OCI-LY3 (cell line): ENCODE results near the gene GPR137.

ENCODE experiments used
- H2AFZ ChIP-seq: fragments of 200-600, 300-600 bp; shearing (Covaris generic); 2 replicates; pipeline ENCODE4 v1.6.0; 2014; ENCODE audit warnings: antibody characterized with exemption, low read depth, low read length
- H3K27ac ChIP-seq: fragments of 200-600, 300-600 bp; sonication (generic); 2 replicates; pipeline ENCODE4 v1.5.1; 2014; ENCODE audit warnings: mild to moderate bottlenecking, low read length, moderate library complexity, mixed read lengths
- H3K27me3 ChIP-seq: fragments of 200-600, 300-600 bp; sonication (generic); 2 replicates; pipeline ENCODE4 v1.6.1; 2014; ENCODE audit warnings: low read depth, low read length, mixed read lengths
- H3K36me3 ChIP-seq: fragments of 200-600, 300-600 bp; sonication (generic); replicated peaks from 2 replicates; pipeline ENCODE3; 2014; ENCODE audit warnings: low read depth, low read length, mixed read lengths
- H3K4me1 ChIP-seq: fragments of 300-600, 200-600 bp; sonication (generic); 2 replicates; pipeline ENCODE4 v1.6.1; 2014; ENCODE audit warnings: low read length, mixed read lengths
- H3K4me2 ChIP-seq: fragments of 200-600, 300-600 bp; sonication (generic); 2 replicates; pipeline ENCODE4 v1.6.1; 2014; ENCODE audit warnings: low read length, mixed read lengths
- H3K4me3 ChIP-seq: fragments of 300-600, 200-600 bp; sonication (generic); 2 replicates; pipeline ENCODE4 v1.5.1; 2014; ENCODE audit warnings: antibody characterized with exemption, mild to moderate bottlenecking, low read length, moderate library complexity
- H3K79me2 ChIP-seq: fragments of 300-600, 200-600 bp; shearing (Covaris generic); 2 replicates; pipeline ENCODE4 v1.6.1; 2014; ENCODE audit warnings: mild to moderate bottlenecking, low read length, mixed read lengths
- H3K9ac ChIP-seq: fragments of 300-600, 200-600 bp; shearing (Covaris generic); 2 replicates; pipeline ENCODE4 v1.6.0; 2014; ENCODE audit warnings: mild to moderate bottlenecking, low read length, moderate library complexity
- H3K9me3 ChIP-seq: fragments of 200-600, 300-600 bp; shearing (Covaris generic); 2 replicates; pipeline ENCODE4 v1.6.1; 2014; ENCODE audit warnings: low read length, mixed read lengths; ENCODE audit not compliant: insufficient read depth
- H4K20me1 ChIP-seq: fragments of 200-600, 300-600 bp; sonication (generic); 2 replicates; pipeline ENCODE4 v1.6.1; 2016; ENCODE audit warnings: low read length, mixed read lengths; ENCODE audit not compliant: insufficient read depth
- CTCF ChIP-seq: fragments of 200-600, 300-600 bp; sonication (generic); IDR thresholded peaks from 2 replicates; pipeline ENCODE4 v1.5.1; 2014; ENCODE audit warnings: antibody characterized with exemption, low read length, low read depth
- EZH2phosphoT487 ChIP-seq: fragments of 200-600 bp; shearing (Covaris generic); IDR thresholded peaks from 2 replicates; pipeline ENCODE4 v1.6.1; 2018; ENCODE audit warnings: antibody characterized with exemption, mixed run types, low read depth

Gene GPR137

GRCh38 chr11:64252003-64252872 lies 33.4 kb upstream of the GPR137 start:
- Histone ChIP-seq H3K27me3 (no peaks in the 10 kb centered on the region), H3K79me2 (peaks cover 22% of the 10 kb centered on the region), H3K4me1 (peaks cover 33% of the 10 kb centered on the region), H3K9me3 (no peaks in the 10 kb centered on the region), H3K27ac (peak overlapping the region; percentile 36), H3K36me3 (peaks cover 11% of the 10 kb centered on the region), H3K4me2 (peak overlapping the region; percentile 78), H4K20me1 (peaks cover 11% of the 10 kb centered on the region; the same call in 1 of the 2 replicates), H3K4me3 (peak overlapping the region; percentile 93), H3K9ac (peak overlapping the region; percentile 88), H2AFZ (no peak overlapping the region)
- no peak for TF ChIP-seq EZH2phosphoT487
- TF ChIP-seq CTCF, result peak; percentile 61

- H3K79me2 ChIP-seq, result peaks cover 22% of the 10 kb centered on the region
- H3K9me3 ChIP-seq, result no peaks in the 10 kb centered on the region
- H3K27ac ChIP-seq, result peak overlapping the region; percentile 36
- peak overlapping the region; percentile 88 for H3K9ac ChIP-seq
- no peaks in the 10 kb centered on the region for H3K27me3 ChIP-seq
- peaks cover 28% of the 10 kb centered on the region for H3K4me1 ChIP-seq
- H4K20me1 ChIP-seq, result peaks cover 11% of the 10 kb centered on the region; the same call in 1 of the 2 replicates
- H2AFZ ChIP-seq, result no peak overlapping the region
- peaks cover 11% of the 10 kb centered on the region for H3K36me3 ChIP-seq
- H3K4me3 ChIP-seq, result peak overlapping the region; percentile 93
- TF ChIP-seq EZH2phosphoT487, result no peak
- H3K4me2 ChIP-seq, result peak overlapping the region; percentile 78
Observed at GRCh38 chr11:64253043-64253442, 32.6 kb upstream of the GPR137 start.

- Histone ChIP-seq H3K9me3 (no peaks in the 10 kb centered on the region), H3K27ac (peak overlapping the region; percentile 36; the same call in 1 of the 2 replicates), H3K9ac (no peak overlapping the region), H3K4me1 (peaks cover 25% of the 10 kb centered on the region), H3K36me3 (peaks cover 13% of the 10 kb centered on the region), H3K79me2 (peaks cover 22% of the 10 kb centered on the region), H2AFZ (no peak overlapping the region), H3K27me3 (no peaks in the 10 kb centered on the region), H3K4me3 (peak overlapping the region; percentile 93; the same call in 1 of the 2 replicates), H4K20me1 (peaks cover 11% of the 10 kb centered on the region; the same call in 1 of the 2 replicates), H3K4me2 (peak overlapping the region; percentile 78; the same call in 1 of the 2 replicates)
- TF ChIP-seq EZH2phosphoT487 (no peak), CTCF (no peak)
Observed at GRCh38 chr11:64253481-64253880, 32.2 kb upstream of the GPR137 start.

- Histone ChIP-seq H3K27me3 (no peaks in the 10 kb centered on the region), H3K4me1 (peaks cover 32% of the 10 kb centered on the region), H3K9me3 (no peaks in the 10 kb centered on the region), H3K79me2 (peaks cover 22% of the 10 kb centered on the region), H3K4me2 (no peak overlapping the region), H3K9ac (no peak overlapping the region), H3K27ac (no peak overlapping the region), H4K20me1 (peaks cover 11% of the 10 kb centered on the region; the same call in 1 of the 2 replicates), H3K36me3 (peaks cover 21% of the 10 kb centered on the region), H2AFZ (no peak overlapping the region), H3K4me3 (no peak overlapping the region)
- TF ChIP-seq EZH2phosphoT487, result no peak
- no peak for TF ChIP-seq CTCF
Observed at GRCh38 chr11:64254326-64254725, 31.3 kb upstream of the GPR137 start.
